Measurements from ENCODE around the gene PKP4. TPM values are rescaled to one million over a fixed set of nuclear protein-coding genes. Genes with fewer than 3 reads are reported as not detected.

Gene PKP4
- total and polyA plus RNA-seq, 4 experiments from 2014 or later = 1.4 to 39.3 (median 19.1) TPM

DNA sequence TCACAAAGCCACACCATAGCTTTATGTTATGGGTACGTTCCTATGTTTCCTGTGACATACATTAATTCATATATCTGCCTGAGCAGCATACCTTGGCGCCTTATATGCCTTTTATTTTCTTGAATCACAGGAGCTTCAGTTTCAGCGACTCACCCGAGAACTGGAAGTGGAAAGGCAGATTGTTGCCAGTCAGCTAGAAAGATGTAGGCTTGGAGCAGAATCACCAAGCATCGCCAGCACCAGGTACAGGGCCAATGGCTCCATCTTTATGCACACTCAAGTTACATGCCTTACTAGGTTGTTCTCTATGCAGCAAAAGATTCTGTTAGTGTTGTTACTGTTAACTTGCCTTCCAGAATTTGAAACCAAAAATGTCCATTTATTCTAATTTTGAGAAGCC lies 120.4 kb downstream of the PKP4 start:
- ChIA-PET CTCF (ENCODE audit: partially characterized antibody) (no interaction called here), POLR2A (ENCODE audit: partially characterized antibody) (no interaction called here)
- Histone ChIP-seq H3K4me3 (ENCODE audit: low read length in 2 of 2) (no peak overlapping the region), H3K4me1 (ENCODE audit: insufficient read depth, low read length) (no peaks in the 10 kb centered on the region), H3K9me3 (ENCODE audit: control insufficient read depth in 1 of 2, low read length in 2 of 2) (no peaks in the 10 kb centered on the region), H3K27ac (ENCODE audit: low read depth, low read length) (no peak overlapping the region), H3K27me3 (ENCODE audit: insufficient read depth, low read length) (no peaks in the 10 kb centered on the region), H3K36me3 (ENCODE audit: insufficient read depth, low read length) (no peaks in the 10 kb centered on the region)
- intact Hi-C loops (cut with micrococcal nuclease) = no loop called here
- Mint-ChIP-seq H3K27ac (no peak overlapping the region), H3K4me1 (peaks cover 0 to 2% (median 0%) of the 10 kb centered on the region in 4 donors), H3K27me3 (no peaks in the 10 kb centered on the region), H3K36me3 (peaks cover 13% of the 10 kb centered on the region in 2 donors), H3K4me3 (no peak overlapping the region), H3K9me3 (peaks cover 0 to 2% (median 0%) of the 10 kb centered on the region in 8 donors)
- DNase-seq = no peak

DNA sequence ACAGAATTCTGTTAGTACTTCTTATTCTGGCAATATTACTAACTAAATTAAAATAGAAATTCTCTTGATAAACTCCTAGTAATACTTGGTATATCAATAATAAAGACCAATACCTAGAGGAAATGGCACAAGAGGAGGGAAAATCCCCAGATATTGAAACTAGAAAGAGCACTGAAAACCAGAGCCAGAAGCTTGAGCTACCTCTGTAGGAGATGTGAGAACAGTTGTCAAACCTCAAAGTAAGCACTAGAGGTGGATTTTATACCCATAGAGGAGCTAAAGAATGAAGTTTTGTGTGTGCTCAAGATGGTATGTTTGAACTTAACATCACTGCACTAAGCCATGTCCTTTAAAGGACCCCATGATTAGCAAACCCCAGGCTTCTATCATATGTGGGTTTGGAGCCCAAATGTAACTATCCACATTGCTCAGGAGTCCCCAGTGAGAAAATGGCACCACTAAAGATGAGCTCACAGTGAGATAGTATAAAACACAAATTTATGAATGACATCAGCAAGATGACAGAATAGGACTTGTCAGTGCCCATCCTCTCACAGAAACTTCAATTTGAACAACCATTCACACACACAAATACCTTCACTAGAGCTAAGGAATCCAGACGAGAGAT lies 122.1 kb downstream of the PKP4 start:
- Histone ChIP-seq H3K4me3 (ENCODE audit: low read length in 2 of 2) (no peak overlapping the region), H3K27me3 (ENCODE audit: insufficient read depth, low read length) (no peaks in the 10 kb centered on the region), H3K4me1 (ENCODE audit: insufficient read depth, low read length) (no peaks in the 10 kb centered on the region), H3K9me3 (ENCODE audit: control insufficient read depth in 1 of 2, low read length in 2 of 2) (no peaks in the 10 kb centered on the region), H3K36me3 (ENCODE audit: insufficient read depth, low read length) (no peaks in the 10 kb centered on the region), H3K27ac (ENCODE audit: low read depth, low read length) (no peak overlapping the region)
- peaks cover 15 to 20% of the 10 kb centered on the region in 2 donors for H3K36me3 Mint-ChIP-seq
- H3K27ac Mint-ChIP-seq = no peak overlapping the region
- CTCF ChIA-PET (ENCODE audit: partially characterized antibody) = no interaction called here
- no peak overlapping the region for H3K4me3 Mint-ChIP-seq
- POLR2A ChIA-PET (ENCODE audit: partially characterized antibody) = no interaction called here
- peaks cover 0 to 2% (median 0%) of the 10 kb centered on the region in 4 donors for H3K4me1 Mint-ChIP-seq
- no peaks in the 10 kb centered on the region for H3K27me3 Mint-ChIP-seq
- intact Hi-C loops (cut with micrococcal nuclease) = no loop called here
- no peak for DNase-seq
- H3K9me3 Mint-ChIP-seq = no peaks in the 10 kb centered on the region

DNA sequence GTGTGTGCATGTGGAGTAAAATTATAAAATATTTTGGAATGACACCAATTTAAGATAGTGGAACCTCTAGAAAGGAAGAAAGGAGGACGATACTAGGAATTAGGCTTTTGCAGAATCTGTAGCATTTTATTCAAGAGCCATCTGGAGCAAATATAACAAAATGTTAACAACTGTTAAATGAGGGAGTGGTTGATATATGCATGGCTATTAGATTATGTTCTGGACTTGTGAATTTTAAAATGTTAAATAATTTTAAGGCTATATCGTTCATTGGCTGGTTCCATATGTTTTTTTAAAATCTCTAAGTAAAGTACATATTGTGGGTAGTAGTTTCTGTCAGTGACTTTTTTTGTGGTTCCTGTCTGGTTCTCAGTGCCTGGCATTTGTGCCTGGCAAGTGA lies 123.2 kb downstream of the PKP4 start:
- peaks cover 0 to 2% (median 0%) of the 10 kb centered on the region in 4 donors for H3K4me1 Mint-ChIP-seq
- H3K4me1 ChIP-seq (ENCODE audit: insufficient read depth, low read length) = no peaks in the 10 kb centered on the region
- no peak for DNase-seq
- H3K9me3 ChIP-seq (ENCODE audit: control insufficient read depth in 1 of 2, low read length in 2 of 2) = no peaks in the 10 kb centered on the region
- no peak overlapping the region for H3K4me3 ChIP-seq (ENCODE audit: low read length in 2 of 2)
- H3K27ac ChIP-seq (ENCODE audit: low read depth, low read length) = no peak overlapping the region
- no peak overlapping the region for H3K4me3 Mint-ChIP-seq
- intact Hi-C loops (cut with micrococcal nuclease) = no loop called here
- CTCF ChIA-PET (ENCODE audit: partially characterized antibody) = no interaction called here
- H3K27ac Mint-ChIP-seq = no peak overlapping the region
- peaks cover 20 to 21% of the 10 kb centered on the region in 2 donors for H3K36me3 Mint-ChIP-seq
- POLR2A ChIA-PET (ENCODE audit: partially characterized antibody) = no interaction called here
- no peaks in the 10 kb centered on the region for H3K27me3 ChIP-seq (ENCODE audit: insufficient read depth, low read length)
- H3K9me3 Mint-ChIP-seq = no peaks in the 10 kb centered on the region
- no peaks in the 10 kb centered on the region for H3K27me3 Mint-ChIP-seq
- no peaks in the 10 kb centered on the region for H3K36me3 ChIP-seq (ENCODE audit: insufficient read depth, low read length)

DNA sequence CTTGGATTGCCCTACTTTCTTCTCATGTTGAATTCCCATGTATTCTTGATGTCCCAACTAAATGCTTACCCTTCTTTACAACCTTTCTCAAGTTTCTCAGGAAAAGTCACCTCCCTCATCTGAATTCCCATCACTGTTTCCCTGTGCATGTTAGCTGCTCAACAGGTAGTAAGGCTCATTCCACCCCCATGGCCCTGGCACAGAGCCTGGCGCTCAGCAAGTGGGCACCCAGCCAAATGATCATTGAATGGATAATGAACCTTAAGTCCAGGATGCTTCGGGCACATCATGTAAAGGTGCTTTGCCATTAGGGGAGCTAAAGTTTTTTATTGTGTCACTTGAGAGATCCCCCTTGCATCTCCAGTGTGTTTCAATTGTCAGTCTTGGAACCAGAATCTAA lies 124.0 kb downstream of the PKP4 start:
- Histone ChIP-seq H3K9me3 (ENCODE audit: control insufficient read depth in 1 of 2, low read length in 2 of 2) (no peaks in the 10 kb centered on the region), H3K4me1 (ENCODE audit: insufficient read depth, low read length) (no peaks in the 10 kb centered on the region), H3K36me3 (ENCODE audit: insufficient read depth, low read length) (no peaks in the 10 kb centered on the region), H3K27me3 (ENCODE audit: insufficient read depth, low read length) (no peaks in the 10 kb centered on the region), H3K4me3 (ENCODE audit: low read length in 2 of 2) (no peak overlapping the region), H3K27ac (ENCODE audit: low read depth, low read length) (no peak overlapping the region)
- Mint-ChIP-seq H3K27ac (no peak overlapping the region), H3K9me3 (no peaks in the 10 kb centered on the region), H3K4me3 (no peak overlapping the region), H3K4me1 (peaks cover 0 to 2% (median 0%) of the 10 kb centered on the region in 4 donors), H3K36me3 (peaks cover 20 to 21% of the 10 kb centered on the region in 2 donors), H3K27me3 (no peaks in the 10 kb centered on the region)
- no peak for DNase-seq
- intact Hi-C loops (cut with micrococcal nuclease) = no loop called here
- CTCF ChIA-PET (ENCODE audit: partially characterized antibody) = no interaction called here
- POLR2A ChIA-PET (ENCODE audit: partially characterized antibody) = no interaction called here

DNA sequence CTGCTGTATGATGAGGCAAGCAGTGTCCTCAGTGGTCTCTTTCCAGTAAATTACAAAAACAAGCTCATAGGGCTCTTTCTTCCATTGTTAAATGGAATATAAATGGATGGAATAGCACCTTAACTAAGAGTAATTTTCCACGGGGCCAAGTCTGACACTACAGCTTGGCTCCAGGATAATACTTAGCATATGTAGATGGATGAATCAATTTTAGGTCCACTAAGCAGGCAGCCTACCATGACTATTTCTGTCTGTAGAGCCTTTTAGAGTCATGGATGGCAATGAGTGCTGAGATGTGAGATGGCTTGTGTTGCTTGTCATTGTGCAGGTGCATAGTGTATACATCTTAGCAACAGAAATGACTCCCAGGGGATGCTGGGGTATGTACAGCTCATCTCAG lies 125.9 kb downstream of the PKP4 start:
- CTCF ChIA-PET (ENCODE audit: partially characterized antibody) = no interaction called here
- Mint-ChIP-seq H3K27me3 (no peaks in the 10 kb centered on the region), H3K4me1 (peaks cover 0 to 2% (median 0%) of the 10 kb centered on the region in 4 donors), H3K9me3 (no peaks in the 10 kb centered on the region), H3K27ac (no peak overlapping the region), H3K36me3 (peaks cover 21 to 28% of the 10 kb centered on the region in 2 donors), H3K4me3 (no peak overlapping the region)
- no peak overlapping the region for H3K4me3 ChIP-seq (ENCODE audit: low read length in 2 of 2)
- no peak for DNase-seq
- no peaks in the 10 kb centered on the region for H3K9me3 ChIP-seq (ENCODE audit: control insufficient read depth in 1 of 2, low read length in 2 of 2)
- H3K27me3 ChIP-seq (ENCODE audit: insufficient read depth, low read length) = no peaks in the 10 kb centered on the region
- intact Hi-C loops (cut with micrococcal nuclease) = no loop called here
- H3K36me3 ChIP-seq (ENCODE audit: insufficient read depth, low read length) = no peaks in the 10 kb centered on the region
- POLR2A ChIA-PET (ENCODE audit: partially characterized antibody) = no interaction called here
- no peak overlapping the region for H3K27ac ChIP-seq (ENCODE audit: low read depth, low read length)
- no peaks in the 10 kb centered on the region for H3K4me1 ChIP-seq (ENCODE audit: insufficient read depth, low read length)

DNA sequence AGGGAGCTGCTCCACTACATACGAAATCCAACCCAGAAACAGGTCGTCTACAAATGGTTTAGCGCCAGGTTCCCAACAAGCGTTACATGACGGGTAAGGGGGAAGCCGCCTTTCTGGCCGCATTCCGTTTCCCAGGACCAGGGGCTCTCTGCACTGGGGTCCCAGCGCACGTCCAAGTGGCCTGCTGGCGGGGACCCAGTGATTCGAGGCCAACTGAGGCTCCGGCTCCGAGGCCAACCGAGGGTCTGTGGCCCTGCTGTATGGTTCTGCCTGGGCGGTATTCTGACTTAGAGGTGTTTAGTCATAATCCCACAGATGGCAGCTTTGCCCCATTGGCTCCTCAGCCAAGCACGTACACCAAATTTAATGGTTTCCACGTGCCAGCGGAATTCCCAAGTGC lies 127.2 kb downstream of the PKP4 start:
- no peaks in the 10 kb centered on the region for H3K9me3 Mint-ChIP-seq
- intact Hi-C loops (cut with micrococcal nuclease) = no loop called here
- H3K27ac Mint-ChIP-seq = no peak overlapping the region
- no peaks in the 10 kb centered on the region for H3K9me3 ChIP-seq (ENCODE audit: control insufficient read depth in 1 of 2, low read length in 2 of 2)
- H3K36me3 ChIP-seq (ENCODE audit: insufficient read depth, low read length) = no peaks in the 10 kb centered on the region
- no peak for DNase-seq
- no peak overlapping the region for H3K4me3 ChIP-seq (ENCODE audit: low read length in 2 of 2)
- H3K4me1 ChIP-seq (ENCODE audit: insufficient read depth, low read length) = no peaks in the 10 kb centered on the region
- peaks cover 0 to 2% (median 0%) of the 10 kb centered on the region in 4 donors for H3K4me1 Mint-ChIP-seq
- no peak overlapping the region for H3K27ac ChIP-seq (ENCODE audit: low read depth, low read length)
- H3K36me3 Mint-ChIP-seq = peaks cover 21 to 34% of the 10 kb centered on the region in 2 donors
- H3K27me3 Mint-ChIP-seq = no peaks in the 10 kb centered on the region
- ChIA-PET CTCF (ENCODE audit: partially characterized antibody) (no interaction called here), POLR2A (ENCODE audit: partially characterized antibody) (no interaction called here)
- no peaks in the 10 kb centered on the region for H3K27me3 ChIP-seq (ENCODE audit: insufficient read depth, low read length)
- no peak overlapping the region for H3K4me3 Mint-ChIP-seq

DNA sequence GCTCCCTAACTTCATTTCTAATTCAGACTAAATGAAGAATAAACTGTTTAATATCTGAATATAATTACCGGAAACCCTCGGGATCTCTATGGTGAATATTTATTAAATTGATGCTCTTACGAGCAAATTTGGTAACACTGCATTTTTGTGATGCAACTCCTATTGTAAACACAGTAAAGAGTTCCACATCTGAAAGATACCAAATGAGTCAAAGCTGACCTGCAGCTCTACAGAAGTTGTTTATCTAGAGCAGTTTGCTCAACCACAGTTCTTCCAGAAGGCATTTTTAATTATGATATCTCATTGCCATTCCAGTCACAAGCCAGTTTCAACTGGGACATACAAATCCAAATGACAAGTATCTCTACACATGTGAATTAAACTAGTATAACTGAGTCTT lies 129.7 kb downstream of the PKP4 start:
- H3K27ac ChIP-seq (ENCODE audit: low read depth, low read length) = no peak overlapping the region
- H3K27me3 Mint-ChIP-seq = no peaks in the 10 kb centered on the region
- H3K4me1 Mint-ChIP-seq = no peaks in the 10 kb centered on the region
- H3K27ac Mint-ChIP-seq = no peak overlapping the region
- POLR2A ChIA-PET (ENCODE audit: partially characterized antibody) = no interaction called here
- no peaks in the 10 kb centered on the region for H3K27me3 ChIP-seq (ENCODE audit: insufficient read depth, low read length)
- no peaks in the 10 kb centered on the region for H3K4me1 ChIP-seq (ENCODE audit: insufficient read depth, low read length)
- no peak overlapping the region for H3K4me3 ChIP-seq (ENCODE audit: low read length in 2 of 2)
- no peaks in the 10 kb centered on the region for H3K9me3 Mint-ChIP-seq
- H3K36me3 ChIP-seq (ENCODE audit: insufficient read depth, low read length) = no peaks in the 10 kb centered on the region
- no peak for DNase-seq
- H3K9me3 ChIP-seq (ENCODE audit: control insufficient read depth in 1 of 2, low read length in 2 of 2) = no peaks in the 10 kb centered on the region
- intact Hi-C loops (cut with micrococcal nuclease) = no loop called here
- H3K36me3 Mint-ChIP-seq = peaks cover 10 to 30% of the 10 kb centered on the region in 2 donors
- no peak overlapping the region for H3K4me3 Mint-ChIP-seq
- CTCF ChIA-PET (ENCODE audit: partially characterized antibody) = no interaction called here

DNA sequence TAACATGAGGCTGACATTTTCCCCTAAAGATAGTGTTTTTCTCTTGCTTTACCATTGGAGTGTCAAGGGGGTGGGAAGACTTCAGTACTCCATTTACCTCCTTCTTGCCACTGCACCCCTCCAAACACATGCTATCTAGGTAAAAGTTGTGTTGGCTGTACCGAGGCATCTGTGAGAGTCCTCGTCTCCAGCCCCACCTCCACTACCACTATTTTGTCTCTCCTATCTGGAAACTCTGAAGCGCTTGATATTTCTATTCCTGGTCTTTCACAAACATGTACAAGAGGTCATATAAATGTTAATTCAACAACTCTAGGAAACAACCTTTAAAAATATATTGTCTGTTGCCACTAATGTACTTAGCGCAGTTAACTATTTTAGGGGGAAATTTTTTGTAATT lies 132.6 kb downstream of the PKP4 start:
- H3K4me1 Mint-ChIP-seq = no peaks in the 10 kb centered on the region
- H3K4me3 Mint-ChIP-seq = no peak overlapping the region
- H3K9me3 Mint-ChIP-seq = no peaks in the 10 kb centered on the region
- Histone ChIP-seq H3K4me1 (ENCODE audit: insufficient read depth, low read length) (no peaks in the 10 kb centered on the region), H3K27me3 (ENCODE audit: insufficient read depth, low read length) (no peaks in the 10 kb centered on the region), H3K36me3 (ENCODE audit: insufficient read depth, low read length) (no peaks in the 10 kb centered on the region), H3K27ac (ENCODE audit: low read depth, low read length) (no peak overlapping the region), H3K9me3 (ENCODE audit: control insufficient read depth in 1 of 2, low read length in 2 of 2) (no peaks in the 10 kb centered on the region), H3K4me3 (ENCODE audit: low read length in 2 of 2) (no peak overlapping the region)
- DNase-seq = no peak
- H3K27me3 Mint-ChIP-seq = no peaks in the 10 kb centered on the region
- POLR2A ChIA-PET (ENCODE audit: partially characterized antibody) = no interaction called here
- H3K27ac Mint-ChIP-seq = no peak overlapping the region
- H3K36me3 Mint-ChIP-seq = peaks cover 1 to 28% of the 10 kb centered on the region in 2 donors
- CTCF ChIA-PET (ENCODE audit: partially characterized antibody) = no interaction called here
- intact Hi-C loops (cut with micrococcal nuclease) = no loop called here
